ENCODE data around the gene TMEM106B. TPM values are rescaled to one million over a fixed set of nuclear protein-coding genes. Genes with fewer than 3 reads are reported as not detected.
"Not testable (repeated sequence)": the region's sequence is repeated elsewhere in the genome, so short reads cannot be mapped to it uniquely, and the experiment has no call there.

TMEM106B gene
- 10 to 100 TPM; 35.1 to 42.5 TPM for total RNA-seq

DNA sequence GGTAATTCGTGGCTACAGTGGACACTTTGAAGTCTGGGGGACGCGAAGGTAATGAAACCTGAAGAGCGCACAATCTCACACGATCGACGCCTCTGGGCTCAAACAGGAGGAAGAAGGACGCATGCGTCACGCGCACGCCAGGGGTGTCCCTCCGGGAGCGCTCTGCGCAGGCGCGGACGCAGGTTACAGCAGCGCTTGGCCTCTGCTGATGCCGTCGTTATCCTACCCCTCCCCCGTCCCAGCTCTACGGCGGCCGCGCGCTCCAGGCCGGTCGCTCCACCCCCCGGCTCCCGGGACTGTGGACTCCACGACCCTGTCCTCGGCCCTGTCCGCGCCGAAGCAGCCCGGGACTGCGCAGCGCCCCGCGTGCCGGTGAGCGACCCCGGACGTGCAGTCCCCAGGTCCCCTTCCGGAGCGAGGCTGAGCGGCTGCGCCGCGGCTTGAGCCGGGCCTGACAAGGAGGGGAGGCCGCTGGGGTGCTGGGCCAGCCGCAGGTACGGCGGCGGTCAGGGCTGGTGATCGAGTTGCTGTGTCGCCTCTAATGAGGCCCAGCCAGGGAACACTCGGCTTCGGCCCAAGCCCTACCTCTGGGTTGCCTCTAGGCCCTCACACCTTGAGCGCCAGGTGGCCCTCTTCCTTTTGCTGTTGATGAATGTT is at the start of gene TMEM106B:
TSS of gene TMEM106B (plus strand) at position 241 of the 657 bp plus-strand sequence. CDS start 3,517 bp downstream, outside the sequence.
- Mint-ChIP-seq H3K36me3 (ENCODE audit: low read depth) (peaks cover 22% of the 10 kb centered on the region), H3K27me3 (peaks cover 13% of the 10 kb centered on the region), H3K4me3 (peak within 1 kb of the TSS; percentile 92), H3K27ac (peak within 1 kb of the TSS; percentile 99), H3K9me3 (no peaks in the 10 kb centered on the region), H3K4me1 (peaks cover 31% of the 10 kb centered on the region)
- CTCF ChIA-PET, result interaction anchor here (0.8 to 1.6 kb wide), 3 partner anchors 10 to 50 kb away, joined by 3 to 4 read pairs (median 3); no protein-coding TSS in a partner anchor
- peak; percentile 97 for DNase-seq
- POLR2A ChIA-PET, result interaction anchor here (0.6 kb wide), 1 partner anchor 175 kb away, joined by 5 read pairs; no protein-coding TSS in a partner anchor

DNA sequence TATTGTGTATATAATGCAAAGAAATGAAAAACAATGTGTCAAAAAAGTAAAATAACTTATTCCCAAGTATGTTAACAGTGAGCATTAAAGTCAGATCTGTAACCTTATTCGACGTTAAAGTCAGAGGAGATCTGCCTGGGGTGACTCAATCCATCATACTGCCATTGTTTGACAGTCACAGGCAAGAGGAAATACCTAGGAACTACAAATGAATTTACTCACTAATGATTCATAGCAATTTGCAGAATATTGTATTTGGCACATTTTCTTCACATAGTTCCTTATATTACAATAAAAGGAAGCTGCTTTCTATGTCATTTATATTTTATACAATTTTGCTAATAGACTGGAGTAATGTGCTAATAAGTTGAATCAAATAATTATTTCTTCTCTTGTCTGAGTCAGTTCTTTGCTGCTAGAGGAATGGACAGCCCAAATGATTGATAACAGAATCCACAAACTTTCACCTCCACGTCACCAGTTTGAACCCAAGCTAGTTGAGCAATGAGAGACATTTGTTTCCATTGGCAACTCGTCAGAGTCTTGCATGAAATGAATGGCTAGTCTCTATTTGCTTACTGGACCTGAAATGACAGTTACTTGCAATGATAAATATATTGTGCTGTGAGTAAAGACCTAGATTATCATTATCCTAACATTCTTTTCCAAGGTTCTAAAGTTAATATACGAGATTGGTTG is 48.5 kb upstream of the TMEM106B start:
- DNase-seq, result no peak
- ChIA-PET CTCF (no interaction called here), POLR2A (no interaction called here)
- no peak overlapping the region for H3K27ac Mint-ChIP-seq
- H3K36me3 Mint-ChIP-seq (ENCODE audit: low read depth), result peaks cover 9% of the 10 kb centered on the region
- H3K9me3 Mint-ChIP-seq, result peaks cover 15% of the 10 kb centered on the region
- H3K27me3 Mint-ChIP-seq, result peaks cover 5% of the 10 kb centered on the region
- peaks cover 4% of the 10 kb centered on the region for H3K4me1 Mint-ChIP-seq
- H3K4me3 Mint-ChIP-seq, result no peak overlapping the region

DNA sequence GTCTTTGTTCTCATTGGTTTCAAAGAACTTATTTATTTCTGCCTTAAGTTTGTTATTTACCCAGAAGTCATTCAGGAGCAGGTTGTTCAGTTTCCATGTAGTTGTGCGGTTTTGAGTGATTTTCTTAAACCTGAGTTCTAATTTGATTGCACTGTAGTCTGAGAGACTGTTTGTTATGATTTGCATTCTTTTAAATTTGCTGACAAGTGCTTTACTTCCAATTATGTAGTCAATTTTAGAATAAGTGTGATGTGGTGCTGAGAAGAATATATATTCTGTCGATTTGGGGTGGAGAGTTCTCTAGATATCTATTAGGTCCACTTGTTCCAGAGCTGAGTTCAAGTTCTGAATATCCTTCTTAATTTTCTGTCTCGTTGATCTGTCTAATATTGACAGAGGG is 43.0 kb upstream of the TMEM106B start:
- DNase-seq, POLR2A ChIA-PET, CTCF ChIA-PET, H3K27ac Mint-ChIP-seq, H3K4me3 Mint-ChIP-seq: not testable (repeated sequence)
- peaks cover 22% of the 10 kb centered on the region for H3K27me3 Mint-ChIP-seq
- H3K4me1 Mint-ChIP-seq, result peaks cover 30% of the 10 kb centered on the region
- peaks cover 43% of the 10 kb centered on the region for H3K9me3 Mint-ChIP-seq
- peaks cover 36% of the 10 kb centered on the region for H3K36me3 Mint-ChIP-seq (ENCODE audit: low read depth)

DNA sequence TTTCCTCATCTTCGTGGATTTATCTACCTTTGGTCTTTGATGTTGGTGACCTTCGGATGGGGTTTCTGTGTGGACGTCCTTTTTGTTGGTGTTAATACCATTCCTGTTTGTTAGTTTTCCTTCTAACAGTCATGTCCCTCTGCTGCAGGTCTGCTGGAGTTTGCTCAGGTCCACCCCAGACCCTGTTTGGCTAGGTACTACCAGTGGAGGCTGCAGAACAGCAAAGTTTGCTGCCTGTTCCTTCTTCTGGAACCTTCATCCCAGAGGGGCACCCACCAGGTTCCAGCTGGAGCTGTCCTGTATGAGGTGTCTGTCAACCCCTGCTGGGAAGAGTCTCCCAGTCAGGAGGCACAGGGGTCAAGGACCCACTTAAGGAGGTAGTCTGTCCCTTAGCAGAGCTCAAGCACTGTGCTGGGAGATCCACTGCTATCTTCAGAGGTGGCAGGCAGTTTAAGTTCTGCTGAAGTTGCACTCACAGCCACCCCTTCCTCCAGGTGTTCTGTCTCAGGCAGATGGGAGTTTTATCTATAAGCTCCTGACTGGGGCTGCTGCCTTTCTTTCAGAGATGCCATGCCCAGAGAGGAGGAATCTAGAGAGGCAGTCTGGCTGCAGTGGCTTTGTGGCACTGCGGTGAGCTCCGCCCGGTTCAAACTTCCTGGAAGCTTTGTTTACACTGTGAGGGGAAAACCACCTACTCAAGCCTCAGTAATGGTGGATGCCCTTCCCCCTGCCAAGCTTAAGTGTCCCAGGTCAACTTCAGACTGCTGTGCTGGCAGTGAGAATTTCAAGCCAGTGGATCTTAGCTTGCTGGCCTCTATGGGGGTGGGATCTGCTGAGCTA is 40.9 kb upstream of the TMEM106B start:
- H3K9me3 Mint-ChIP-seq, result peaks cover 43% of the 10 kb centered on the region
- peaks cover 30% of the 10 kb centered on the region for H3K4me1 Mint-ChIP-seq
- peaks cover 33% of the 10 kb centered on the region for H3K27me3 Mint-ChIP-seq
- ChIA-PET CTCF (interaction anchor here (0.6 to 1.3 kb wide), 2 partner anchors 33 to 89 kb away, joined by 3 read pairs; no protein-coding TSS in a partner anchor), POLR2A (interaction anchor here (0.6 kb wide), 1 partner anchor 302 kb away, joined by 5 read pairs; no protein-coding TSS in a partner anchor)
- peak overlapping the region; percentile 86 for H3K27ac Mint-ChIP-seq
- peak; percentile 69 for DNase-seq
- peak overlapping the region; percentile 8 for H3K4me3 Mint-ChIP-seq
- H3K36me3 Mint-ChIP-seq (ENCODE audit: low read depth), result peaks cover 36% of the 10 kb centered on the region

DNA sequence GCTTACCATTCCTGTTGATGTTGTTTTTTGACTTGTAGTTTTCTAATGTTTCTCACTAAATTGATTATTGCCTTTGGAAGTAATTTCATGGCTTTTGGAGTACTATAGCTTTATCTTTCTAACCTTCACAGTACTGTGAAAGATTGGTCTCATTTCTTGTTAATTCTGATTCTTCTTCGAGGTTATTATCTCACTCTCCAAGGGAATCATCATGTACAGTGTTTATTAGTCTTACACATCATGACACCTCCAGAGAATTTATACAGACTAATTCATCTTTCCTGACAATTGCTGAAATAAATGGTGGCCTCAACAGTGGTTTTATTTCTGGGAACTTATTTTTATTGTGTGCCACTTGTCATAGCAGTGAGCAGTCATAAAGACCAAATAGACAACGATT is 37.4 kb upstream of the TMEM106B start:
- Mint-ChIP-seq H3K9me3 (peaks cover 17% of the 10 kb centered on the region), H3K36me3 (ENCODE audit: low read depth) (peaks cover 16% of the 10 kb centered on the region), H3K4me3 (no peak overlapping the region), H3K27me3 (peaks cover 28% of the 10 kb centered on the region), H3K27ac (no peak overlapping the region), H3K4me1 (peaks cover 30% of the 10 kb centered on the region)
- no peak for DNase-seq
- ChIA-PET POLR2A (no interaction called here), CTCF (no interaction called here)

DNA sequence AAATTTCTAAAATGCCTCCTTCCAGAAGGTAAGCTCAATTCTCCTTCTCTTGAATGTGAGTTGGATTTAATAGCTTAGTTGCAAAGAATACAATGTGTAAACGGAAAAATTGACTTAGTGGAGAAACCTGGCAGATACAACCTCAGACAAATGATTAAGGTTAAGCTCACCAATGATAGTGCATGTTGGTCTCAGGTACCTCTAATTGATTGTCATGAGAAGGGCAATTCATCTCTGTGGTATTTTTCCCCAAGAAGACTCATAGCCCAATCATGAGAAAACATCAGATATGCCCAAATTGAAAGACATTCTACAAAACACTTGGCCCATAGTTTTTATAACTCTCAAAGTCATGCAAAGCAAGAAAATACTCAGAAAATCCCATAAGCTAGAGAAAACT is 36.2 kb upstream of the TMEM106B start:
- Mint-ChIP-seq H3K27me3 (peaks cover 32% of the 10 kb centered on the region), H3K27ac (no peak overlapping the region), H3K4me3 (no peak overlapping the region), H3K9me3 (peaks cover 6% of the 10 kb centered on the region), H3K4me1 (peaks cover 20% of the 10 kb centered on the region), H3K36me3 (ENCODE audit: low read depth) (peaks cover 4% of the 10 kb centered on the region)
- no peak for DNase-seq
- ChIA-PET CTCF (no interaction called here), POLR2A (no interaction called here)

DNA sequence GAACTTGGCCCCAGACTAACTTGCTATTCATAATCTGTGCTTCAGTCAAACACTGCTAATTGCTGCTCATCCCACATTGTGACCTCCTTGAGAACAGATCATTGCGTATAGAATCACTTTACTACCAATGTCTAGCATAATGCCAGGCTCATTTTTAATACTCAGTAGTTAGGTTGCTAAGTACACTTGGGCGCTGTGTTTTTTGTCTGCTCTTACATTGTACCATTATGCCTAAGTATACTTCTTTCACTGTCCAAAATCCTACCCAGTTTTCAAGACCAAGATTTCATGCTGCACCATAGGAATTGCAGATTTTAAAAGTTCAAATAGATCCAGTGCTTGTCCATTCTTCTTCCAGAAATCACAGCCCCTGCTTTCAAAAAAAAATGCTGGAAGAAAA is 32.8 kb upstream of the TMEM106B start:
- no peak overlapping the region for H3K4me3 Mint-ChIP-seq
- peaks cover 24% of the 10 kb centered on the region for H3K27me3 Mint-ChIP-seq
- CTCF ChIA-PET, result no interaction called here

DNA sequence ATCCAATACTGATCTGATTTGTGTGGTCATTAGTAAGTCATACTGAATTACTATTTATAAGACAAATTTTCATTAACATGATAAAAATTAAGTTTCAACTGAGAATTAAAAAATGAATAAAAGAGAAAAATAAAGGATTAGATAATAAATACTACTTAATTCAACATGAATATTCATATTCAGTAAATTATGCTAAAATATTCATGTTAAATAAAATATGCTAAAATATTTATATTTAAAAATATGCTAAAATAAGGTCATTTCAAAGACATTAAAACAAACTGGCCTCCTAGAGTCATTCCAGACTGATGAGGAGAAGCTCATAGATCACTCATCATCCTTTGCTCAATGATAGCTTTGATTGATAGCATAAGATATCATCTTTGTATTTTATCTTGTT is 16.7 kb upstream of the TMEM106B start:
- H3K9me3 Mint-ChIP-seq, result no peaks in the 10 kb centered on the region
- no peak overlapping the region for H3K4me3 Mint-ChIP-seq
- no peaks in the 10 kb centered on the region for H3K4me1 Mint-ChIP-seq
- no peak overlapping the region for H3K27ac Mint-ChIP-seq
- DNase-seq, result no peak
- H3K27me3 Mint-ChIP-seq, result peaks cover 7% of the 10 kb centered on the region
- CTCF ChIA-PET, result no interaction called here
- no peaks in the 10 kb centered on the region for H3K36me3 Mint-ChIP-seq (ENCODE audit: low read depth)
- POLR2A ChIA-PET, result no interaction called here

More for the DNA sequence above, 32.8 kb upstream of the TMEM106B start:
- no peaks in the 10 kb centered on the region for H3K36me3 Mint-ChIP-seq (ENCODE audit: low read depth)
- DNase-seq, result no peak
- no peaks in the 10 kb centered on the region for H3K4me1 Mint-ChIP-seq
- POLR2A ChIA-PET, result no interaction called here
- H3K27ac Mint-ChIP-seq, result no peak overlapping the region
- peaks cover 2% of the 10 kb centered on the region for H3K9me3 Mint-ChIP-seq

DNA sequence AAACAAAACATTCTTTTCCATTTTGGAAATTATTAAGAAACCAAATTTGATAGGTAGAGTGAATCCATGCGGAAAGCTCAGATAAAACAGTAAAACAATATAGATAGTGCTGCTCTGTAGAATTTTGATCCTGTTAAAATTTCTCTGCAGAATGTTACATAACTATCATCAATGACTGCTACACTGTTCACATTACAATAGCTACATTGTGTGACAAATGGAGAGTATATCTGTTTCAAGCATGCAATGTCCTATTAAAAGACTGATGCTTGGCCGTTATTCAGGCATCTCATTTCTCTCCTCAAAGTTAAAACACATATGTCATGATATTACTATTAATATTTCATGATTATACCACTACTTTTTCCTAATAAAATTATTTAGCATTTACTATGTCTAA is 14.7 kb upstream of the TMEM106B start:
- H3K36me3 Mint-ChIP-seq (ENCODE audit: low read depth), result no peaks in the 10 kb centered on the region
- CTCF ChIA-PET, result no interaction called here

DNA sequence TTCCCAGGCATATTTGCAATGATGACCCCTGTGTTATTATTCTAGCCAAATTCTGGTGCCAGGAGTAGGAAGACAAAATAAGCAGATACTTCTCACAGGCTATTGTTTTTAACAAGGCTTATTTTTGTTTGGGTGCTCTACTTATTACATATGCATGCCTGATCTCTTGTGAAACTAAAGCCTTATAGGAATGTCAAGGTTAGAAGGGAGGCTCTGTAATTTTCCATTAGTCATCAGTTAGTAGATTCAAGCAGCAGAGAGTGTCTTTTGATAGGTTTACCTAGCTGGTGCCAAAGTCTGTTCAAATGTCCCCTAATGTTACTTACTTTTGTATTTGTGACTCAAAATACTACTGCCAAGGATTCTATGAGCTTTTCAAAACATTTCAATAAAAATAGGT is 11.7 kb upstream of the TMEM106B start:
- Mint-ChIP-seq H3K4me3 (no peak overlapping the region), H3K9me3 (no peaks in the 10 kb centered on the region), H3K27me3 (peaks cover 10% of the 10 kb centered on the region), H3K36me3 (ENCODE audit: low read depth) (no peaks in the 10 kb centered on the region), H3K27ac (no peak overlapping the region), H3K4me1 (no peaks in the 10 kb centered on the region)
- DNase-seq, result no peak
- ChIA-PET POLR2A (no interaction called here), CTCF (interaction anchor here (1.0 to 1.2 kb wide), 2 partner anchors 9 to 18 kb away, joined by 3 read pairs; no protein-coding TSS in a partner anchor)

More for the DNA sequence above, 14.7 kb upstream of the TMEM106B start:
- H3K27me3 Mint-ChIP-seq, result peaks cover 10% of the 10 kb centered on the region
- H3K27ac Mint-ChIP-seq, result no peak overlapping the region
- no peaks in the 10 kb centered on the region for H3K9me3 Mint-ChIP-seq
- DNase-seq, result no peak
- H3K4me3 Mint-ChIP-seq, result no peak overlapping the region
- no peaks in the 10 kb centered on the region for H3K4me1 Mint-ChIP-seq
- POLR2A ChIA-PET, result no interaction called here

DNA sequence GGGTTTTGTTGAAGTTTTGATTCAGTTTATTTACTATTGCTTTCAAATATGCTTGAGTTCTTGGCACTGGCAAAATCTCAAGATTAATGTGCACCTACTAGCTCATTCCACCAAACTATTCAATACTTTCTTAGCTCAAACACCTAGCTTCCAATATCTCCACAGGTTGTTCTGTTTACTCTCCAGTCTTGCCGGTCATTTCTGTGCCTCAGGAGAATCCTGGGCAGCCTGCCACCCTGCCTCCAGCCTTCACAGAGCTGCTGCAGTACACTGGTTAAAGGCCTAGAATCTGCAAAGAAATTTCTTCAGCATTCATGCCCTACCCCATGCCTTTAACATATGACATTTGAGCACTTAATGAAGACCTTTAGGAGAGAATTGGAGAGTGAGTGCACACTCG is 4.0 kb upstream of the TMEM106B start:
- ChIA-PET CTCF (no interaction called here), POLR2A (no interaction called here)
- peaks cover 10% of the 10 kb centered on the region for H3K4me1 Mint-ChIP-seq
- H3K9me3 Mint-ChIP-seq, result no peaks in the 10 kb centered on the region
- no peak overlapping the region for H3K27ac Mint-ChIP-seq
- H3K36me3 Mint-ChIP-seq (ENCODE audit: low read depth), result no peaks in the 10 kb centered on the region
- DNase-seq, result no peak
- H3K27me3 Mint-ChIP-seq, result peaks cover 15% of the 10 kb centered on the region
- no peak overlapping the region for H3K4me3 Mint-ChIP-seq

DNA sequence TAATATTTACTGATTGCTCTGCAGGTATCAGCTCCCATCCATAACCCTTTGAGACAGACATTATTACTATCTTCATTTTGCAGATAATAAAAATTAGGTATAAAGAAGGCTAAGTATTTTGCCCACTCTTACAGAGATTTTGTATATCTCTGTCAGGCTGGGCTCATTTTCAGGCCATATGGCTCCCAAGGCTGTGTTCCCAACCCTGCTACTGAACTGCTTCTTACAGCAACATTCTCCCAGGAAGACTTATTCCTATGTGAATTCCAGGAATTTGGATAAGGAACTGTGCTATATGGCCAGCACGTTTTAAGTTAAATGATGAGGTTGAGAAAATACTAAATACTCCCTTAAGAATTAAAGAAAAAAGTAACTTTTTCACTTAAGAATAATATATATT is 1.9 kb upstream of the TMEM106B start:
- Mint-ChIP-seq H3K36me3 (ENCODE audit: low read depth) (peaks cover 8% of the 10 kb centered on the region), H3K4me3 (no peak overlapping the region), H3K4me1 (peaks cover 24% of the 10 kb centered on the region), H3K9me3 (no peaks in the 10 kb centered on the region), H3K27ac (no peak overlapping the region), H3K27me3 (peaks cover 15% of the 10 kb centered on the region)
- no peak for DNase-seq
- POLR2A ChIA-PET, result no interaction called here
- CTCF ChIA-PET, result no interaction called here

Measured in activated CD4-positive, alpha-beta T cell treated with anti-CD3 and anti-CD28 coated beads, Interleukin-2, amount 10 ng/mL, durations not matched to agents 7 days and 5 days (primary cell).